PC-9 (cell line): ENCODE measurements around the gene BPIFA1. TPM values are rescaled to one million over a fixed set of nuclear protein-coding genes. Genes with fewer than 3 reads are reported as not detected.
A peak's percentile ranks its signal among the peaks of the same experiment; 100 is the strongest.

ENCODE experiments used
- BruUV-seq: library from RNA; stranded (reverse); fragments of 400-500 nt; replicated peaks from 2 replicates; lab custom pipeline; 2021; lab: Mats Ljungman, UMichigan
- CTCF ChIA-PET: fragments of 300-600 bp; sonication (Branson Sonifier 250); formaldehyde crosslinking; loops from one replicate; lab custom pipeline; 2022; ENCODE audit warnings: antibody characterized with exemption; lab: Charles Lee
- POLR2A ChIA-PET: fragments of 300-600 bp; sonication (Branson Sonifier 250); formaldehyde crosslinking; loops from one replicate; lab custom pipeline; 2022; ENCODE audit warnings: antibody characterized with exemption; ENCODE audit not compliant: unreplicated experiment; lab: Charles Lee
- DNase-seq, 2 experiments: peaks; one replicate each; pipeline versions ENCODE4 v3.0.0 to v3.0.0-alpha.2; 2015 to 2022; ENCODE audit warnings: mixed read lengths in 1 of 2
- H2AFZ ChIP-seq: fragments of 200-600 bp; sonication (generic); 2 replicates; pipeline ENCODE4 v1.8.1; 2017; ENCODE audit warnings: antibody characterized with exemption
- H3F3A ChIP-seq: fragments of 200-600 bp; sonication (generic); 2 replicates; pipeline ENCODE4 v1.8.1; 2017; ENCODE audit warnings: antibody characterized with exemption, mild to moderate bottlenecking, low read depth; ENCODE audit not compliant: insufficient read depth
- H3K27ac ChIP-seq: fragments of 200-600 bp; sonication (generic); 2 replicates; pipeline ENCODE4 v1.6.1; 2016; ENCODE audit warnings: mixed run types
- H3K27me3 ChIP-seq: fragments of 200-600 bp; sonication (generic); 2 replicates; pipeline ENCODE4 v1.6.1; 2016; ENCODE audit warnings: low read depth, mixed run types; ENCODE audit not compliant: insufficient read depth
- H3K36me3 ChIP-seq: fragments of 200-600 bp; sonication (generic); 2 replicates; pipeline ENCODE4 v1.6.1; 2016; ENCODE audit warnings: low read depth, mixed run types
- H3K4me1 ChIP-seq: fragments of 200-600 bp; sonication (generic); replicated peaks from 2 replicates; pipeline ENCODE4 v1.6.1; 2016; ENCODE audit warnings: mixed run types; ENCODE audit not compliant: insufficient read depth
- H3K4me2 ChIP-seq: fragments of 200-600 bp; sonication (generic); 2 replicates; pipeline ENCODE4 v1.6.1; 2017; ENCODE audit warnings: mixed run types
- H3K4me3 ChIP-seq: fragments of 200-600 bp; sonication (generic); 2 replicates; pipeline ENCODE4 v1.6.1; 2016; ENCODE audit warnings: mixed run types
- H3K79me2 ChIP-seq: fragments of 200-600 bp; sonication (generic); 2 replicates; pipeline ENCODE4 v1.6.1; 2017; ENCODE audit warnings: low read depth, mixed run types
- H3K9me2 ChIP-seq: fragments of 200-600 bp; sonication (generic); 2 replicates; pipeline ENCODE4 v1.8.1; 2017; ENCODE audit warnings: mild to moderate bottlenecking; ENCODE audit not compliant: insufficient read depth
- H3K9me3 ChIP-seq: fragments of 200-600 bp; sonication (generic); 2 replicates; pipeline ENCODE4 v1.8.1; 2016; ENCODE audit warnings: low read depth; ENCODE audit not compliant: insufficient read depth
- H4K20me1 ChIP-seq: fragments of 200-600 bp; sonication (generic); 2 replicates; pipeline ENCODE4 v1.8.1; 2017; ENCODE audit not compliant: insufficient read depth
- CTCF ChIP-seq: fragments of 200-600 bp; sonication (generic); conservative IDR thresholded peaks from 2 replicates; pipeline ENCODE4 v1.6.1; 2017; ENCODE audit warnings: mixed run types, antibody characterized with exemption, mild to moderate bottlenecking, moderate library complexity
- EZH2 ChIP-seq: fragments of 200-600 bp; sonication (generic); IDR thresholded peaks from 2 replicates; pipeline ENCODE4 v1.8.0; 2017; ENCODE audit warnings: antibody characterized with exemption, low read depth
- intact Hi-C: fragments of 100-400 bp; cut with micrococcal nuclease; formaldehyde crosslinking; loops from one replicate; pipeline ENCODE4 v1.10.0; 2022; ENCODE audit not compliant: unreplicated experiment
- total RNA-seq: library from RNA; stranded (reverse); gene quantifications from 2 replicates; pipeline ENCODE4 v1.2.3, GENCODE V29; 2021

Gene BPIFA1
- total RNA-seq, 1 experiment from 2014 or later = not detected

- H3K27ac ChIP-seq = peak within 1 kb of the TSS; percentile 8; the same call in 1 of the 2 replicates
- H3K9me3 ChIP-seq = no peaks in the 10 kb centered on the region
- H3F3A ChIP-seq = peaks cover 8% of the 10 kb centered on the region; the same call in 1 of the 2 replicates
- CTCF ChIA-PET = no interaction called here
- no peaks in the 10 kb centered on the region for H4K20me1 ChIP-seq
- peaks cover 50% of the 10 kb centered on the region for H3K4me1 ChIP-seq
- H3K27me3 ChIP-seq = no peaks in the 10 kb centered on the region; the same call in 1 of the 2 replicates
- H3K4me2 ChIP-seq = peak within 1 kb of the TSS; percentile 56
- intact Hi-C loops = no loop called here
- no peak within 1 kb of the TSS for H2AFZ ChIP-seq
- no peak for TF ChIP-seq CTCF
- TF ChIP-seq EZH2 = no peak
- BruUV-seq = no TSS peak
- H3K9me2 ChIP-seq = no peaks in the 10 kb centered on the region
- peak; percentile 68 to 72 for DNase-seq
- no peak within 1 kb of the TSS for H3K4me3 ChIP-seq
- no peaks in the 10 kb centered on the region for H3K79me2 ChIP-seq
- H3K36me3 ChIP-seq = no peaks in the 10 kb centered on the region
- POLR2A ChIA-PET = interaction anchor here (0.6 kb wide), 1 partner anchor 21 kb away, joined by 4 read pairs; no protein-coding TSS in a partner anchor
Measured at GRCh38 chr20:33282991-33283555, 47.3 kb downstream of the BPIFA1 start, which contains the start of gene BPIFB1. BPIFB1 (plus strand) TSS chr20:33283214; CDS start chr20:33286074, 2,860 bp downstream.

- Histone ChIP-seq H3F3A (no peaks in the 10 kb centered on the region; the same call in 1 of the 2 replicates), H4K20me1 (no peaks in the 10 kb centered on the region), H3K27me3 (no peaks in the 10 kb centered on the region; the same call in 1 of the 2 replicates), H3K27ac (no peak overlapping the region), H3K9me2 (no peaks in the 10 kb centered on the region), H3K4me1 (peaks cover 38% of the 10 kb centered on the region), H3K79me2 (no peaks in the 10 kb centered on the region), H3K9me3 (no peaks in the 10 kb centered on the region), H2AFZ (no peak overlapping the region), H3K4me2 (peak overlapping the region; percentile 56; the same call in 1 of the 2 replicates), H3K4me3 (no peak overlapping the region), H3K36me3 (no peaks in the 10 kb centered on the region)
- BruUV-seq = no TSS peak
- POLR2A ChIA-PET = no interaction called here
- no peak for DNase-seq
- intact Hi-C loops = no loop called here
- TF ChIP-seq CTCF = no peak
- no peak for TF ChIP-seq EZH2
- CTCF ChIA-PET = no interaction called here
Measured at GRCh38 chr20:33284284-33284683, 48.5 kb downstream of the BPIFA1 start.

GRCh38 chr20:33284937-33285336, 49.1 kb downstream of the BPIFA1 start:
- intact Hi-C loops = no loop called here
- no peaks in the 10 kb centered on the region for H3K9me3 ChIP-seq
- H3K79me2 ChIP-seq = no peaks in the 10 kb centered on the region
- H3K36me3 ChIP-seq = no peaks in the 10 kb centered on the region
- H3K4me2 ChIP-seq = no peak overlapping the region
- H3K4me3 ChIP-seq = no peak overlapping the region
- H3K27me3 ChIP-seq = no peaks in the 10 kb centered on the region; the same call in 1 of the 2 replicates
- no peak overlapping the region for H3K27ac ChIP-seq
- BruUV-seq = no TSS peak
- peaks cover 33% of the 10 kb centered on the region for H3K4me1 ChIP-seq
- ChIA-PET CTCF (interaction anchor here (0.6 kb wide), 1 partner anchor 181 kb away, joined by 4 read pairs; no protein-coding TSS in a partner anchor), POLR2A (no interaction called here)
- H3K9me2 ChIP-seq = no peaks in the 10 kb centered on the region
- DNase-seq = no peak
- no peak overlapping the region for H2AFZ ChIP-seq
- no peaks in the 10 kb centered on the region; the same call in 1 of the 2 replicates for H3F3A ChIP-seq
- H4K20me1 ChIP-seq = no peaks in the 10 kb centered on the region
- no peak for TF ChIP-seq CTCF
- TF ChIP-seq EZH2 = no peak
